AG20443 (cell line): ENCODE results near the gene LPO.

Source experiments
- DNase-seq: peaks from one replicate; pipeline ENCODE4 v3.0.0; 2012; ENCODE audit warnings: low spot score, mixed read lengths

Gene LPO

DNA sequence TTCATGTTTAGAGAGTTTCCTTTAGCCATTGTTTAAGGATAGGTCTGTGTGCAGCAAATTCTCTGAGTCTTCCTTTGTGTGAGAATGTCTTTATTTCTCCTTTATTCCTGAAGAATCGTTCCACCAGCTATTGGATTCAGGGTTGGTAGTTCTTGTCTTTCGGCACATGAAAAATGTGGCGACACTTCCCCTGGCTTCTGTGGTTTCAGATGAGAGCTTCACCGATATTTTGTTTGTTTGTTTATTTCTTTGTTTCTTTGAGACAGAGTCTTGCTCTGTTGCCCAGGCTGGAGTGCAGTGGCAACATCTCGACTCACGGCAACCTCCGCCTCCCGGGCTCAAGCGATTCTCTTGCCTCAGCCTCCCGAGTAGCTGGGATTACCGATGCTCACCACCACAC, 23.8 kb downstream of the LPO start:
- DNase-seq, result no peak

DNA sequence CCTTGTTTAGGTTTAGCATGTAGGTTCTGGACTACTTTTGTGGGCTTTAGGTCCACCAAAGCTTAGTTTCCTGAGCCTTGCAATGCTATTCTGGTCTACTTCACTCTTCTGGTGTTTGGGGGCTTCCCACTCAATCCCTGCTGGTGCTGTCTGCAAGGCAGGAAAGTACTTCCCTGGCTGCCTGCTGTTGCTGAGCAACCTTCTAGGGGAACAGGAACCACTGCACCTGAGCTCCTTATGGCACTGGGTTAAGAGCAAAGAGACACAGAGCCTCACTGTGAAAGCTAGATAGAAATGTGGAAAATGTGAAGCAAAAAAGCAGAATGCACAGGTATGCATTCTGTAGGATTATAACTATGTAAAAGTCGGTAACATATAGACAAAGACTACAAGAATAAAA, 25.4 kb downstream of the LPO start:
- DNase-seq, result no peak

DNA sequence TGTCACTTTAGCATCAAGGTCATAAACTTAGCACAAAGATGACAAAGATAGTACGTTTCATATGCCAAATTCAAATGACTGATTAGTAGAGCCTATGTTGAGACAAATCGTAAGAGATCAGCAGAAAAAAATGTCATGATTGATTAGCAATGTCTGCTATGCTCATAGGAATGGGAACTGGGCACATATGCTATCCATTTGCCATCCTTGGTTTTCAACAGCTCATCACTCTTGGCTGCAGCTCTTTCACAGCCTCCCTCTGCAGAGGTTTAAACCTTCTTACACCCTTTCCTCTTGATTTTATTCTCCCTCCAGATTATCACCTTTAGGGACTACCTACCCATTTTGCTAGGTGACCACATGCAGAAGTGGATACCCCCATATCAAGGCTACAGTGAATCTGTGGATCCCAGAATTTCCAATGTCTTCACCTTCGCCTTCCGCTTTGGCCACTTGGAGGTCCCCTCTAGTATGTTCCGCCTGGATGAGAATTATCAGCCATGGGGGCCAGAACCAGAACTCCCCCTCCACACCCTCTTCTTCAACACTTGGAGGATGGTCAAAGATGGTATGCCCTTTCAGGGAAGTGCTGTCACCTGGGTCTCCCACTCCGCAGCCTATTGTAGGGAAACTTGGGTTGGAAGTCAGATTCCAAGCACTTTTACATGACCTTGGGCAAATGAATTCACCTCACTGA, 26.2 kb downstream of the LPO start:
- DNase-seq, result no peak

DNA sequence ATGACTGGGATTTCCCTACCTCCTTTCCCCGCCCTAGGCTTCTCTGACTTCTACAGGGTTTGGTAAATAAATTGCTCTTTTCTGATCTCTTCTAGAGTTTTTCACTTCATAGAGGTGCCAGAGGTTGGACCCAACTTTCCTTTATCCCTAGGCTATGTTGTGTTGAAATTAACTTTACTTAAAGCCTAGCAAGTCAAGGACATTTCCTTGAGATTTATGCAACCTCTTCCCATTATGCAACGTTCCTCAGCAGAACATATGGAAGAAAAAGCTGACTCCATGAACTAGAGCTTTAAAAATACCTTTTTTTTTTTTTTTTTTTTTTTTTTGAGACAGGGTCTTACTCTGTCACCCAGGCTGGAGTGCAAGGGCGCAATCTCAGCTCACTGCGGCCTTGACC, 26.9 kb downstream of the LPO start:
- DNase-seq, result no peak

DNA sequence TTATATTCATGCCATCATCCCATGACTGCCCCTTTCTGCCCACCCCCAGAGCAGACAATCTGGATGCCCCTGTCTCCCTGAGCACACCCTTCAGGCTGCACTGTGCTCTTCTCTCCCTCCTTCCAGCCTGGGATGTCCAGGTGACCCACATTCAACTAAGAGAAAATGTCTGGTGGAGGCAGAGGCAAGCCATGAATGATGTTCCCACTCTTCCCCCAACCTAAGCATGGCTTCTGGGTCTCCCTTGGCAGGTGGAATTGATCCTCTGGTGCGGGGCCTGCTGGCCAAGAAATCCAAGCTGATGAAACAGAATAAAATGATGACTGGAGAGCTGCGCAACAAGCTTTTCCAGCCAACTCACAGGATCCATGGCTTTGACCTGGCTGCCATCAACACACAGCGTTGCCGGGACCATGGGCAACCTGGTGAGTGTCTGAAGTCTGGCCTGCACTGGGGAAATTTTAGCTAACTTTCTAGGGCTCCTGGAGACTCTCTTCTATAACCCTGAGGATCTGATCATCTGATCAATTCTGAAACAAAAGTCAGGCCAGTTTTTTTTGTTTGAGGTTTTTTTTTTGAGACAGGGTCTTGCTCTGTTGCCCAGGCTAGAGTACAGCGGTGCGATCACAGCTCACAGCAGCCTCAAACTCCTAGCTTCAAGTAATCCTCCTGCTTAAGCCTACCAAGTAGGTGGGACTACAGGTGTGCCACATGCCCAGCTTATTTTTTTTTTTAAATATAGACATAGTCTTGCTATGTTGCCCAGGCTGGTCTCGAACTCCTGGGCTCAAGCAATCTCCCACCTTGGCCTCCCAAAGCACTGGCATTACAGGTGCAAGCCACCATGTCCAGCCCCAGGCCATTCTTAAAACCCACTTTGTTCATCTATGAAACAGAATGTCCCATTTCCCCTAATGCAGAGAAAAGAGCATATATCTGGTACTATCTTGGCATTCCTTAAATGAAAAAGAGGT, 27.8 kb downstream of the LPO start:
- no peak for DNase-seq

DNA sequence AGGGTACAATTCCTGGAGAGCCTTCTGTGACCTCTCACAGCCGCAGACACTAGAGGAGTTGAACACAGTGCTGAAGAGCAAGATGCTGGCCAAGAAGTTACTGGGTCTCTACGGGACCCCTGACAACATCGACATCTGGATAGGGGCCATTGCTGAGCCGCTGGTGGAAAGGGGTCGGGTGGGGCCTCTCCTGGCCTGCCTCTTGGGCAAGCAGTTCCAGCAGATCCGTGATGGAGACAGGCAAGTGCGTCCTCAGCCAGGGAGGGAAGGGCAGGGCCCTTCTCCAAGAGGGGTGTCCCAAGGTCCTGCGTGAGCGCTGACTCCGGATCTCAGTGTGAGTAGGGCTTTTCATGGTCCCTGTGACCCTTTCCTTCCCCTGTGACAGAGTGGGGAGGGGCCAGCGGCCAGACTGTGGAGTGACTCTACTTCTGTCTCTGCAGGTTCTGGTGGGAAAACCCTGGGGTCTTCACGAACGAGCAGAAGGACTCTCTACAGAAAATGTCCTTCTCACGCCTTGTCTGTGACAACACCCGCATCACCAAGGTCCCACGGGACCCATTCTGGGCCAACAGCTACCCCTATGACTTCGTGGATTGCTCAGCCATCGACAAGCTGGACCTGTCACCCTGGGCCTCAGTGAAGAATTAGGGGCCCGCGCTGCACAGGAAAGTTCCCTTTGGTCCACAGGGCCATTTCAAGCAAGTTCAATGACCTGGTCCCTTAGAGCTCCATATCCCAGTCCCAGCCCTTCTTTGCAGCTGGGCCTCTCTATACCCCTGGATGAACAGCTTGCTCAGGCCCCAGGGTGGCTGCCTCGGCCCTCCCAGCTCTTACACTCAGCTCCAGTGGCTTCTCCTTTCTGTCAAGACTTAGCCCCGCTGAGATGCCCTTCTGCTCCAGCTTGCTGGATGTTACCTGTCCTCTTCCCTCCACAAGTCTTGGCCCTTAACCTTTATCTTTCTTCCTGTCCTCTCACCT, 29.3 kb downstream of the LPO start:
- DNase-seq, result no peak

DNA sequence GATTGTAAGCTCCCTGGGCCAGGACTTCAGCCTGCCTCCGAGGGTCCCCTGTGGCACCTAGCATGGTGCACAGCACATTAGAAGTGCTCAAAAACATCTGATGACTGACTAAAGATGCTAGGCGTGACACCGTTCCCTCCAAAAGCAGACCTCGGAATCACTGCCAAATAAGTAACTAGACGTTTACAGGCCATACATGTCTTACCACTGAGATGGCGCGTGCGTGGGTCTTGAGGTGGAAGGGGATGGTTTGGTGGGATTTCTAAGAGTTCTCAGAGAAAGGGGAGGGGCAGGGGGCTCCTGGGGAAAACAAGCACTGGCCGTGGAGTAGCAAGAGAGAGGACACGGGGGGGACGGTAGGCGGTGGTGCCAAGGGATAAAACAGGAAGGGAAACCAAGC, 29.9 kb downstream of the LPO start:
- no peak for DNase-seq

DNA sequence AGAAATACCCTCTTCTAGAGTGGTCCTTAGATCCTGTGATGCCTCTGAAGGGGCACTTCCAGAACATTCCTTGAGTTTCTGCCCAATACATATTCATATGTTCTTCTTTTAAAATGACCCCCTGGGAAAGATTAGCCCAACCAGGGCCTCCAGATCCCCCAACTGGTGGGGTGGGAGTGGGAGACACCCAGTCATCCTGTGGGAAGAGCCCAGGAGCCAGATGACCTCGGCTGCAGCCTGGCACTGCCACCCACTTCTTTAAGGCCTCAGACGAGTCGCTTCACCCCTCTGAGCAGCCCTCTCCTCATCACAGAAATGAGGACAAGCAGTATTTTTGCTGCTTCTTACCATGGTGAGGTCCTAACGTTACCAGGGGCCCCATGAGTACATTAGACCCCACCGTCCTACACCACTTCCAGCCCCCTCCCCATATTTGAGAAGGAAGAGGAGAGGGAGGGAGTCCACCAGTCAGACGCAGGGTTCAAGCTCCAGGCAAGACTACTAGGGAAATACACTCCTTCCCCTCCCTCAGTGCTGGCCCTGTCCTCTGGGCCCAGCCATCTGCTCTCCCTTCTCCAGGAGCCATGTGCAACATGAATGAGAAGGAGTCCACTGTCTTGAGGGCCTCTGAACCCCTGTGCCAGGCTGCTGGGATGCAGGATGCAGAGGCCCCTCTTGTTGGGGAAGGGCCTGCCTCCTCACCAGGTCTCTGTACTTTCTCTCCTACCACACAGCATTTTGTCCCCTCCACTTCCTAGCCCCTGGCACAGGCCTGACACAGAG, 30.6 kb downstream of the LPO start:
- no peak for DNase-seq

DNA sequence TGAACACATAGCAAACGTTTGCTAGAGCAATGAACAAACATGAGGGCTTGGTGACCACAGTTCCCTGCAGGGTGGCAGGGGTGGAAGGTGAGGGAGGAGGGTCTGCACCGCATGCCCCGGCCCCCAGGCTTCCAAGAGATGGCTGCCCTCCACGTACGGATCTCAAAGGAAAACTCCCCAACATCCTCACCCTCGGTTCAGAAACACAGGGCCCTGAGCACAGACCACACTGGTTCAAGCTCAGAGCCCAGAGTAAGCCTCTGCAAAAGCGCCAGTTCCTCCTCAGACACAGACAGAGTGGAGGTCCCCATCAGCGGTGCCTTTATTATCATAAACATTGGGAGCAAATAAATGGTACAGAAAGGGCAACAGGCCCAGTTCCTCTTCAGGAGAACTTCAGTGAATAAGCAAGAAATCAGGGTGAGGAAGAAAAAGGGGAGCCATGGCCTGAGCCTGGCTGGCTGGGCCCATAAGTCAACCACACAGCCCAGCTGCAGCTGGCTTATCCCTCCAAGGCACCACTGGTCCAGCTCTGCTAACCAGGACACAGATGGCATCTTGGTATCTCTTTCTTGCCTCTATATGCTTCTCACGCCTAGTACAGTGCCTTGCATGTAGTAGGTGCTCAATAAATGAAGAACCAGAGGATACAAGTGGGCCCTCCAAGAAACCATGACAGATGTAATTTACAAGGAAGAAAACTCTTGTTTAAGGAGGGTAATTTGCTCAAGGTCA, 31.3 kb downstream of the LPO start:
- no peak for DNase-seq

- no peak for DNase-seq
These were observed 32.3 kb downstream of the LPO start for GRCh38 chr17:58270476-58271215.

DNA sequence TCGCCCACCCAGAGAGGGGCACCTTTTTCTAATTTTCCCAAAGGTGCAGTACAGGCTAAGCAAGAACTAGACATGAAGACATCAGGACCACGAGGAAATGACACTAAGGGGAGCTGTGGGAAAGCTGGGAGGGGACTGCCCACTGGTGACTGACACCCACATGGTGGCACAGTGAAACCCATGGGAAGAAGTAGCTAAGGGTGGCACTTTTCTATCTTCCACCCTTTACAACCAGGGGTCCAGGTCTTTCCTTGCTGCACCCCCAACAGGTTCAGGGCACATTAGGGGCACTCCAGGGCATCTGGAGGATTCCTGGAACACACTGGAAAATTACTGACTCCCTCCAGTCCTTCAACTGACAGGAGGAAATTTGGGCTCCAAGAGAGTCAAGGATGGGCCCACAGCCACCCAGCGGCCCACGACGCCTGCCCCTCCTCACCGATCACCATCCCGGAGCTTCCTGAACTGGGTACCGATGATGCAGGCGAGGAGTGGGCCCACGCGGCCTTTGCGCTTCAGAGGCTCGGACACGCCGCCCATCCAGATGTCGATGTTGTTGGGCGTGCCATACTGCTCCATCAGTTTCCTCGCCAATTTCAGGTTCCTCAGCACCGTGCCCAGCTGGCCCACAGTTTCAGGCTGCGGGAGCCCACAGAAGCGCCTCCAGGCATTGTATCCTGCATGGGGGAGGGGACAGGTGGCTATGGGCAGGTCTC, 33.0 kb downstream of the LPO start:
- DNase-seq, result no peak

GRCh38 chr17:58272367-58273280, 34.2 kb downstream of the LPO start:
- DNase-seq, result no peak

DNA sequence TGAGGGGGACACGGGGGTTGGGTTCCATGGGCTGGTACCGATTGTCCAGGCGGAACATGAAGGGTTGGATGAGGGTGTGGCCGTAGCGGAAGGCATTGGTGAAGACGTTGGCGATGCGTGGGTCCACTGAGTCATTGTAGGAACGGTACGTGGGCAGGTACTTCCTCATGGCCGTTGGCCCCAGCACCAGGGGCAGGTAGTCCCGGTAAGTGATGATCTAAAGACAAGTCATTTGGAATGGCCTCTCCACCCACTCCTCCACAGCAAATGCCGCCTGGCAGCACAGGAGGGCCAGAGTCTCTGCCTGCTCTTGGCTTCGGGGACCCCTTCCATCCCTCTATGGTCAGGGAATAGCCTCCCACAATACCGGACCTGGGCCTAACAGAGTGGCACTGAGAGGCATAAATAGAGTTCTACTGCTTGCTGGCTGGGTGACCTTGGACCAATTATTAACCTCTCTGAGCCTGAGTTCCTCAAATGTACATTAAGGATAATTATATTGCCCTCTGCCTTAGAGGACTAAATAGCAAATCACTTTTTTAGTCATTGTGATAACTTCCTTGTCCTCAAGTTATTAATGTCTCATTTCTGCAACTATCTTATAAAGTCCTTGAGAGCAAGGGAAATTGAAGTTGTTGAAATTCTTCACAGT, 35.2 kb downstream of the LPO start:
- no peak for DNase-seq

DNA sequence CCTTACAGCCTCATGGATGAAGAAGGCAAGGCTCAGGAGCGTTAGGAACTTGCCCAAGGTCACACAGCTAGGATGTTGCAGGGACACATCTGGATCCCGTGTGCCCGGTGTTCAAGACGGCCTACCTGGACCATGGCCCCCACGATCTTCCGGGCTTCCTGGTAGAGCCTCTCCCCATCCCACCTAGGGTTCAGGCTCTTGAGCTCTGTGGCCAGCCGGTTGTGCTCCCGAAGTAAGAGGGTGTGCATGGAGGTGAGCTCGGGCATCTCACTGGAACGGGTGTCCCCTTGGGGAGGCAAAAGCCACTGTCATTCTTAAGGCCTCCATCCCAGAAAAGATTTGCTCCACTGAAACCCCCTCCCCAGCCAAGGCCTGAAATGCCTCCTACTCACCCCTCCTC, 37.0 kb downstream of the LPO start:
- DNase-seq, result no peak

DNA sequence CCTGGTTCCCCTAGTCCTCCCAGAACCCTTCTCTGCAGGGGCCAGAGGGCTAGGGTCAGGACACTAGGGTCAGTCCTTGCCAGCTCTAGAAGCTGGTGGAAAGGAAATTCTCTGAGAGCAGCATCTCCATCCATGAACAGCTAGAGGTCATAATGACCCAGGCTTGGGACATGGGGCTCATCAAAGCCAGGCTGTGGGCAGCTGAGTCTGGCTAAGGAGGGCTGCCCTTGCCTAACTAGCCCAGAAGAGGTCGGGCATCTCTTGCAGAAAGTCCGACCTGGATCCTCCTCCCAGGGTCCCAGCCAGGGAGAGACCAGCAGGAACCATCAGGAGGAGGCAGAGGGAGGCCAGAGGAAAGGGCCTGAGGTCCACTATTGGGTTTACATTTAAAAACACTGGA, 38.0 kb downstream of the LPO start:
- DNase-seq, result no peak

- DNase-seq, result peak; percentile 20
These were observed 38.9 kb downstream of the LPO start for GRCh38 chr17:58277107-58277801.
